MG63 (cell line): ENCODE results near the gene SLC38A5. TPM values are rescaled to one million over a fixed set of nuclear protein-coding genes. Genes with fewer than 3 reads are reported as not detected.
"Not testable (repeated sequence)": the region's sequence is repeated elsewhere in the genome, so short reads cannot be mapped to it uniquely, and the experiment has no call there.

Experiments
- DNase-seq: peaks from one replicate; pipeline ENCODE4 v3.0.0-alpha.2; 2020
- H3K27me3 ChIP-seq: fragments of 250-450 bp; sonication (Bioruptor Pico); 2 replicates; pipeline ENCODE4 v1.5.1; 2020; ENCODE audit warnings: mild to moderate bottlenecking, moderate library complexity
- H3K36me3 ChIP-seq: fragments of 250-450 bp; sonication (Bioruptor Pico); 2 replicates; pipeline ENCODE4 v1.5.1; 2020; ENCODE audit warnings: mild to moderate bottlenecking, moderate library complexity
- H3K4me3 ChIP-seq: fragments of 250-450 bp; sonication (Bioruptor Pico); 2 replicates; pipeline ENCODE4 v1.5.1; 2020; ENCODE audit warnings: mild to moderate bottlenecking, moderate library complexity
- H3K9me3 ChIP-seq: fragments of 250-450 bp; sonication (Bioruptor Pico); 2 replicates; pipeline ENCODE4 v1.5.1; 2020; ENCODE audit warnings: mild to moderate bottlenecking, moderate library complexity
- total RNA-seq: library from RNA; depleted of rRNA; stranded (reverse); fragments of >200 nt; shearing (Covaris generic); gene quantifications from 2 replicates; pipeline ENCODE4 v1.2.3, GENCODE V29; 2014; ENCODE audit warnings: low replicate concordance; rRNA removed

Gene SLC38A5
- total RNA-seq, 1 experiment from 2014 or later: 2.0 TPM

GRCh38 chrX:48460031-48460430 lies 10.0 kb downstream of the SLC38A5 start:
- Histone ChIP-seq H3K36me3 (no peaks in the 10 kb centered on the region), H3K27me3 (no peaks in the 10 kb centered on the region), H3K9me3 (no peaks in the 10 kb centered on the region), H3K4me3 (no peak overlapping the region)
- DNase-seq: no peak

GRCh38 chrX:48459483-48459882 lies 10.6 kb downstream of the SLC38A5 start:
- H3K27me3 ChIP-seq: no peaks in the 10 kb centered on the region
- DNase-seq: no peak
- H3K4me3 ChIP-seq: no peak overlapping the region
- no peaks in the 10 kb centered on the region for H3K36me3 ChIP-seq
- no peaks in the 10 kb centered on the region for H3K9me3 ChIP-seq

GRCh38 chrX:48458711-48459110 lies 11.3 kb downstream of the SLC38A5 start:
- Histone ChIP-seq H3K4me3 (no peak overlapping the region), H3K9me3 (no peaks in the 10 kb centered on the region), H3K27me3 (no peaks in the 10 kb centered on the region), H3K36me3 (no peaks in the 10 kb centered on the region)
- DNase-seq: no peak

GRCh38 chrX:48456628-48457331 lies 13.3 kb downstream of the SLC38A5 start:
- H3K27me3 ChIP-seq: no peaks in the 10 kb centered on the region
- no peak overlapping the region for H3K4me3 ChIP-seq
- H3K9me3 ChIP-seq: no peaks in the 10 kb centered on the region
- H3K36me3 ChIP-seq: no peaks in the 10 kb centered on the region
- DNase-seq: no peak

- H3K36me3 ChIP-seq: no peaks in the 10 kb centered on the region
- H3K9me3 ChIP-seq: no peaks in the 10 kb centered on the region
- no peaks in the 10 kb centered on the region for H3K27me3 ChIP-seq
- no peak overlapping the region for H3K4me3 ChIP-seq
- no peak for DNase-seq
Measured at GRCh38 chrX:48451708-48452107, 18.4 kb downstream of the SLC38A5 start.

GRCh38 chrX:48450076-48450475 lies 20.0 kb downstream of the SLC38A5 start:
- no peak for DNase-seq
- no peaks in the 10 kb centered on the region for H3K36me3 ChIP-seq
- H3K9me3 ChIP-seq: no peaks in the 10 kb centered on the region
- no peaks in the 10 kb centered on the region for H3K27me3 ChIP-seq
- H3K4me3 ChIP-seq: no peak overlapping the region

GRCh38 chrX:48447201-48447600 lies 22.9 kb downstream of the SLC38A5 start:
- not testable (repeated sequence) for H3K4me3 ChIP-seq, H3K9me3 ChIP-seq, H3K36me3 ChIP-seq, DNase-seq, H3K27me3 ChIP-seq

GRCh38 chrX:48433713-48434112 lies 36.3 kb downstream of the SLC38A5 start:
- not testable (repeated sequence) for H3K9me3 ChIP-seq, H3K4me3 ChIP-seq, DNase-seq, H3K27me3 ChIP-seq, H3K36me3 ChIP-seq

GRCh38 chrX:48430166-48430565 lies 39.9 kb downstream of the SLC38A5 start:
- H3K9me3 ChIP-seq, H3K36me3 ChIP-seq, H3K27me3 ChIP-seq, DNase-seq, H3K4me3 ChIP-seq: not testable (repeated sequence)

GRCh38 chrX:48429606-48430005 lies 40.5 kb downstream of the SLC38A5 start:
- DNase-seq, H3K36me3 ChIP-seq, H3K27me3 ChIP-seq, H3K4me3 ChIP-seq, H3K9me3 ChIP-seq: not testable (repeated sequence)

GRCh38 chrX:48427027-48427716 lies 42.9 kb downstream of the SLC38A5 start:
- H3K9me3 ChIP-seq, DNase-seq, H3K36me3 ChIP-seq, H3K4me3 ChIP-seq, H3K27me3 ChIP-seq: not testable (repeated sequence)

GRCh38 chrX:48411860-48412259 lies 58.2 kb downstream of the SLC38A5 start, which contains the start of gene SSX4B:
SSX4B (minus strand) TSS chrX:48411960; CDS start chrX:48411372, 588 bp downstream.
- not testable (repeated sequence) for DNase-seq, H3K4me3 ChIP-seq, H3K9me3 ChIP-seq, H3K36me3 ChIP-seq, H3K27me3 ChIP-seq

Other genes with a start within 250 kb of the SLC38A5 start
- gene SSX1, start 214.9 kb downstream of the SLC38A5 start, total RNA-seq: not detected in 2 replicates
- not detected in 2 replicates for gene SSX3, start 113.6 kb downstream of the SLC38A5 start, total RNA-seq
- not detected in 2 replicates for gene SSX4, start 86.7 kb downstream of the SLC38A5 start, total RNA-seq
- not detected in 2 replicates for gene SSX4B, start 58.3 kb downstream of the SLC38A5 start, total RNA-seq
- 55.3 and 76.6 TPM in 2 replicates for gene FTSJ1, start 5.9 kb upstream of the SLC38A5 start, total RNA-seq
- 1.6 and 11.2 TPM in 2 replicates for gene PORCN, start 38.7 kb upstream of the SLC38A5 start, total RNA-seq
- gene EBP, start 51.5 kb upstream of the SLC38A5 start, total RNA-seq: 15.9 and 32.9 TPM in 2 replicates
- gene TBC1D25, start 69.5 kb upstream of the SLC38A5 start, total RNA-seq: 2.7 and 9.3 TPM in 2 replicates
- 291 and 416 TPM in 2 replicates for gene RBM3, start 104.2 kb upstream of the SLC38A5 start, total RNA-seq
- 84.9 and 95.8 TPM in 2 replicates for gene WDR13, start 127.2 kb upstream of the SLC38A5 start, total RNA-seq
- 0.79 TPM in 1 of 2 replicates, not detected in the other for gene WAS, start 213.5 kb upstream of the SLC38A5 start, total RNA-seq
- 4.1 and 13.3 TPM in 2 replicates for gene SUV39H1, start 226.5 kb upstream of the SLC38A5 start, total RNA-seq